Central memory CD4-positive, alpha-beta T cell (primary cell): ENCODE results near the gene UBXN6.
A peak's percentile ranks its signal among the peaks of the same experiment; 100 is the strongest.

Experiments
- DNase-seq: peaks from one replicate; pipeline ENCODE4 v3.0.0; 2022

UBXN6 gene

DNA sequence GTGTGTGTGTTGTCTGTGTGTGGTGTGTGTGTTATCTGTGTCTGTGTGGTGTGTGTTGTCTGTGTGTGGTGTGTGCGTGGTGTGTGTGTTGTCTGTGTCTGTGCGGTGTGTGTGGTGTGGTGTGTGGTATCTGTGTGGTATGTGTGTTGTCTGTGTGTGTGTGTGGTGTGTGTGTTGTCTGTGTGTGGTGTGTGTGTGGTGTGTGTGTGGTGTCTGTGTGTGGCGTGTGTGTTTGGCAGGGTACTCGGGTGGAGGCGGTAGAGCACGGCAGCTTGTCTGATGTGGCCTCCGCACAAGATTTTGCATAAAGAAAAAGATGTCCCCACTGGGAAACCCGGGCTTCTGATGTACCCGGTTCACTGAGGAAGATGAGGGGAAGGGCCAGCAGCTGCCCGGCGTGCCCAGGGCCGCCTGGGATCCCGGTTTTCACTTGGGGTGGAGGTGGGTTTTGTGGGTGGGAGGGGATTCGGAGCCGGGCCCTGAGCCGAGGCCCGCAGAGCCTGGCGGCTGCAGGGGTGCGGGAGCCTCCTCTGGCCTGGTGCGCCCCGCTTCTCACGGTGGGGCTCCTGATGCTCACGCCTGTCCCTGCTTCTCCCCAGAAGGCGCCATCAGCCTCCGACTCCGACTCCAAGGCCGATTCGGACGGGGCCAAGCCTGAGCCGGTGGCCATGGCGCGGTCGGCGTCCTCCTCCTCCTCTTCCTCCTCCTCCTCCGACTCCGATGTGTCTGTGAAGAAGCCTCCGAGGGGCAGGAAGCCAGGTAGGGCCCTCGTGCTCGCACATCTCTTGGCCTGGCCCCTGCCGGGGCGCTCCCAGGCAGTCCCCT is 35.7 kb upstream of the UBXN6 start:
- no peak for DNase-seq

DNA sequence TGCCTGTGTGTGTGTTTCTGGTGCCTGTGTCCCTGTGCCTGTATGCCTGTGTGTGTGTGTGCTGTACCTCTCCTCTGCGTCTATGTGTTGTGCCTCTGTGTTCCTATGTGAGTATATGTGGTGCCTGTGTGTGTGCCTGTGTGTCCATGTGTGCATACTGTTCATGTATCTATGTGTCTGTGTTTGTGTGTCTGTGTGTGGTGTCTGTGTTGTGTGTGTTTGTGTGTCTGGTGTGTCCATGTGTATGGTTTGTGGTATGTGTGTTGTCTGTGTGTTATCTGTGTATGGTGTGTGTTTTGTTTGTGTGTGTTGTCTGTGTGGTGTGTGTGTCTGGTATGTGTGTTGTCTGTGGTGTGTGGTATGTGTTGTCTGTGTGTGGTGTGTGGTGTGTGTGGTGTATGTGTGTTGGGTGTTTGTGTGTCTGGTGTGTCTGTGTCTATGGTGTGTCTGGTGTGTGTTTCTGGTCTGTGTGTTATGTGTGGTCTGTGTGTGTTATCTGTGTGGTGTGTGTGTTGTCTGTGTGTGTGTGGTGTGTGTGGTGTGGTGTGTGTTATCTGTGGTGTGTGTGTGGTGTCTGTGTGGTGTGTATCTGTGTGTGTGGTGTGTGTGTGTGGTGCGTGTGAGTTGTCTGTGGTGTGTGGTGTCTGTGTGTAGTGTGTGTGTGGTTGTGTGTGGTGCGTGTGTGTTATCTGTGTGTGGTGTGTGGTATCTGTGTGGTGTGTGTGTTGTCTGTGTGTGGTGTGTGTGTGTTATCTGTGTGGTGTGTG is 34.9 kb upstream of the UBXN6 start:
- no peak for DNase-seq

DNA sequence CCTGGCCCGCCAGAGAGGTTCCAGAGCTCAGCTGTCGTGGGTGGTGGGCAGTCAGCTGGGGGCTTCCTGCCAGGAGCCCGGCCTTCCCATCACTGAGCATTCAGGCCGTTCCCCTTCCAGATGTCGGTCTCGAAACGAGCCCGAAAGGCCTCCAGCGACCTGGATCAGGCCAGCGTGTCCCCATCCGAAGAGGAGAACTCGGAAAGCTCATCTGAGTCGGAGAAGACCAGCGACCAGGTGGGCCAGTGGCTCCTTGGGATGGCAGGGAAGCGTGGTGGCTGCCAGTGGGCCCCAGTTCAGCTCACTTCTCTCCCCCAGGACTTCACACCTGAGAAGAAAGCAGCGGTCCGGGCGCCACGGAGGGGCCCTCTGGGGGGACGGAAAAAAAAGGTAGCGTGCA is 33.9 kb upstream of the UBXN6 start:
- no peak for DNase-seq

GRCh38 chr19:4488496-4488895 is 30.9 kb upstream of the UBXN6 start:
- DNase-seq: no peak

GRCh38 chr19:4487572-4487971 is 30.0 kb upstream of the UBXN6 start:
- no peak for DNase-seq

DNA sequence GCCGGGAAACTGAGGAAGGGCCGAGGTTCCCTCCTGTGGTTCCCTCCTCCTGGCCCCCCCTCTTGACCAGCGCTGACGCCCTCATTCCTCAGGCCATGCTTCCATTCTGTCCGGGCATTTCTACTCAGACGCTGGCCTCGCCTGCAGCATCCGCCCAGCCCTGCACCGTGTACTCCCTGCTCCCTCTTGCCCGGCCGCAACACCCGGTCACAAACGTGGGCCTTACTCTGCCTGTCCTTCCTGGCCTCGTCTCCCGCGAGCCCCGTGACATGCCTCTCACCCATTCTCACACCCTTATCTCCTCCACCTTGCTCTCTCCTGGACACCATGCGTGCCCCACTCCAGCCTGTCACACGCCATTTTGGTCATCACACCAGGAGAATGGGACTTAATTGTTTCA is 25.8 kb upstream of the UBXN6 start:
- DNase-seq: no peak

- DNase-seq: no peak
These were observed 25.2 kb upstream of the UBXN6 start for GRCh38 chr19:4482721-4483364.

- no peak for DNase-seq
These were observed 19.6 kb upstream of the UBXN6 start for GRCh38 chr19:4477034-4477801.

DNA sequence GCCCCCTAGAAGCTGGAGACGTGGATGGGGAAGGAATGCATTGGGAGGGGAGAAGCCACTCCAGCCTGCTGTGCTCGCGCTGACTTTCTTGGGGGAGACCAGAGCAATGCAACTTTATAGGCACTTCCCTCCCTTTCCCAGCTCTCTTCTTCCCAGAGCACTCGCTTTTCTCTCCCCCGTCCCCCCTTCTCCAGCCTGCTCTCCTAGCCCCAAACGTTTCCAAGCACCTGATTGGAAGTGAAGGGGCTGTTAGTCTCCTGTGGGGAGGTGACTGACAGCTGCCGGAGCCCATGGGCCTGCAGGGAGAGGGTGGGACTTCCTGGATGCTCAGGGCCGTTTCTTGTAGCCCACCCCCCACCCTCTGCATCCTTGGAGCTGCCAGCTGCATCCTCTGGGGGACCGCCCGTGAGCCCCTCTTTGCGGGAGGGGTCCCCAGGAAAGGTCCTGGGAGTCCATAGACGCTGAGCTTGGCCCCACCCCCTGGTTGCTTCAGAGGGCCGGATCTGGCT is 17.0 kb upstream of the UBXN6 start:
- DNase-seq: no peak

GRCh38 chr19:4473763-4474513 is 16.3 kb upstream of the UBXN6 start:
- no peak for DNase-seq

DNA sequence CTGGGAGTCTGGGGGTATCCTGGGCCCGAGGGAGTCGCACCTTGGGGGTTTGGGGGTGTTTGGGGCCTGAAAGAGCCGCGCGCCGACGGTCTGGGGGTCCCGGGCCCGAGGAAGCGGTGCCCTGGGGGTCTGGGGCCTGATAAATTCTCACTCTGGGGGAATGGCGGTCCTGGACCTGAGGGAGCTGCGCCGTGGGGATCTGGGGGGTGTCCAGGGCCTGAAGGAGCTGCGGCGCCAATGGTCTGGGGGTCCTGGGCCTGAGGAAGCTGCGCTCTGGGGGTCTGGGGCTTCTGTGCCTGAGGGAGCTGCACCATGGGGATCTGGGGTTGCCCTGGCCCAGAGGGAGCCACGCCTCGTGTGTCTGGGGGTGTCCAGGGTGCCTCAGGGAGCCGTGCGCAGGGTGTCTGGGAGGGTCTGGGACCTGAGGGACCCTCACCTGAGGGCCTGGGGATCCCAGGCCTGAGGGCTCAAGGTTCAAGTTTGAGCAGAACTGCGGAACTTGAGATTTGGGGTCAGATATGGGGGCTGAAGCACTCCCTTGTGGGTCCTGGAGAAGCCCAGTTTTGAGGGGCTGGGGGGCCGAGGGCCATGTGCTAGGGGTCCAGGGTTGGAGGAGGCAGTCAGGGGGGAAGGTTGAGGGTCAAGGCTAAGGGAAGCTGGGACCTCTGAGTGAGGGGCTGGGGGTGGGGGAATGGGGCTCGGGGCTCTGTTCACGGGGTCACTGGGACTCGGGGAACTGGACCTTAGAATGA is 15.6 kb upstream of the UBXN6 start:
- no peak for DNase-seq

DNA sequence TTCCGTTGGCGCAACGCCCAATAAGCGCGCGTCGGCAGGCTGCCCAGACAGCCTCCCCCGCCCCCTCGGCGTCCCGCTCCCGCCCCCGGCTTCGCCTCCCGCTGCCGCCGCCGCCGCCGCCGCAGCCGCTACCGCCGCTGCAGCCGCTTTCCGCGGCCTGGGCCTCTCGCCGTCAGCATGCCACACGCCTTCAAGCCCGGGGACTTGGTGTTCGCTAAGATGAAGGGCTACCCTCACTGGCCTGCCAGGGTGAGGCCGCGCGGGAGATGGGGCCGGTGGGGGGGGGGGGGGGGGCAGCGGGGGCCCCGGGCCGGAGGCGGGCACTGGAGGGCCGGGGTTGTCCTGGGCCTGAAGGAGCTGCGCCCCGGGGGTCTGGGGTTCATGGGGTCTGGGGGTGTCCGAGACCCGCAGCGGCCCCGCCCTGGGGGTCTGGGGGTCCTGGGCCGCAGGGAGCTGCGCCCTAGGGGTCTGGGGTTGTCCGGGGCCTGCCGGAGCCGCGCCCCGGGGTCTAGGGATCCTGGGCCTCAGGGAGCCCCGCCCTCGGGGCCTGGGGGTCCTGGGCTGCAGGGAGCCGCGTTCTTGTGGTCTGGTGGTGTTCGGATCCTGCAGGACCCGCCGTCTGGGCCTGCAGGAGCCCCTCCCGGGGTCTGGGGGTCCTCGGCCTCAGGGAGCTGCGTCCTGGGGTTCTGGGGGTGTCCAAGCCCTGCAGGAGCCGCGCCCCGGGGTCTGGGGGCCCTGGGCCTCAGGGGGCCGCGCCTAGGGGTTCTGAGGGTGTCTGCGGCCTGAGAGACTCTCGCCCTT is 14.8 kb upstream of the UBXN6 start, which contains the start of gene HDGFL2:
HDGFL2 (plus strand) TSS at position 124 of the 801 bp plus-strand sequence; CDS start at position 178, 54 bp downstream.
- DNase-seq: no peak

DNA sequence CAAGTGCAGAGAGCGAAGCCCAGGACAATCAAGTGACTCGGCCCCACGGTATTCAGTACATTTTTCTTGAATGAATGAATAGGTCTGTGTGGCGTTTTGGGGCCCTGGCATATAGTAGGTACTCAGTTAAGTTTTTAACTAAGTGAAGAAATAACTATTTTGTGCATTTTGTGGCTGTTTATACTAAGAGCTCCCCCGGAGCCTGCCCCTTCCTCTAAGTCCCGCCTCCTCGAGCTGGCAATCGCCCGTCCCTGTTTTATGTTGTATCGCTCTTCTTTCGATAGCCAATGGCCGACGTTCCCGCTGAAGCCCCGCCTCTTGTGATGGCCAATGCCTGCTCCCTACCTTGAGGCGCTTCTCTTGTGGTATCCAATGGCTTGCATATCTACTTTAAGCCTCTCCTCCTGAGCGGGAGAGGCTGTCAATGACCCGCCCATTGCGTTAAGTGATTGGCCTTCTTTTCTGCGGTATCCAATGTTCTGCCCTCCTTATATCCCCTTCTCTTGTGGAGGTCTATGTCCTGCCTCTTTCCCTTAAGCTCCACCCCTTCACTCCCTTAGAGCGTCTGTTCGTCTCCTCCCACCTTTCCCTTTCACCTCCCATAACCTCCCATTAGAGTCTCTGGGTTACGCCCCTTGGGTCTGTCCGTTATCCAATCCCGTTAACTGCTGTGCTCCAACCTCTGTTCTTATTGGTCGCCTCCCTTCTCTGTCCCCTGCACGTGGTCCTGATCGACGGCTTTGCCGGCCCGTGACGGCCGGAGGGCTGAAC is 14.0 kb upstream of the UBXN6 start:
- peak; percentile 100 for DNase-seq

- no peak for DNase-seq
These were observed 10.2 kb upstream of the UBXN6 start for GRCh38 chr19:4467835-4468234.

DNA sequence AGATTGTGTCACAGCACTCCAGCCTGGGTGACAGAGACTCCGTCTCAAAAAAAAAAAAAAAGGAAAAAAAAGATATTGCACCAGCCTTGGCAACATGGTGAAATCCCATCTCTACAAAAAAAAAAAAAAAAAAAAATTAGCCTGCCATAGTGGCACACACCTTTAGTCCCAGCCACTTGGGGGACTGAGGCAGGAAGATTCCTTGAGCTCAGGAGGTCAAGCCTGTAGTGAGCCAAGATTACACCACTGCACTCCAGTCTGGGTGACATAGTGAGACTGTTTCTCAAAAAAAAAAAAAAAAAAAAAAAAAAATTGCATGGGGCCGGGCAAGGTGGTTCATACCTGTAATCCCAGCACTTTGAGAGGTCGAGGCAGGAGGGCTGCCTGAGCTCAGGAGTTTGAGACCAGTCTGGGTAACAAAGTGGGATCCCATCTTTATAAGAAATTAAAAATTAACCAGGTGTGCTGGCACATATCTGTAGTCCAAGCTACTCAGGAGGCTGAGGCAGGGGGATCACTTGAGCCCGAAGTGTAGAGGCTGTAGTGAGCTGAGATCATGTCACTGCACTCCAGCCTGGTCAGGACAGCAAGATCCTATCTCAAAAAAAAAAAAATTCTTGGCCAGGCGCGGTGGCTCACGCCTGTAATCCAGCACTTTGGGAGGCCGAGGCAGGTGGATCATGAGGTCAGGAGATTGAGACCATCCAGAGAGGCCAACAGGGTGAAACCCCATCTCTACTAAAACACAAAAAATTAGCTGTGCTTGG is 7.4 kb upstream of the UBXN6 start:
- no peak for DNase-seq

- peak; percentile 7 for DNase-seq
These were observed 546 bp downstream of the UBXN6 start for GRCh38 chr19:4456843-4457653.

DNA sequence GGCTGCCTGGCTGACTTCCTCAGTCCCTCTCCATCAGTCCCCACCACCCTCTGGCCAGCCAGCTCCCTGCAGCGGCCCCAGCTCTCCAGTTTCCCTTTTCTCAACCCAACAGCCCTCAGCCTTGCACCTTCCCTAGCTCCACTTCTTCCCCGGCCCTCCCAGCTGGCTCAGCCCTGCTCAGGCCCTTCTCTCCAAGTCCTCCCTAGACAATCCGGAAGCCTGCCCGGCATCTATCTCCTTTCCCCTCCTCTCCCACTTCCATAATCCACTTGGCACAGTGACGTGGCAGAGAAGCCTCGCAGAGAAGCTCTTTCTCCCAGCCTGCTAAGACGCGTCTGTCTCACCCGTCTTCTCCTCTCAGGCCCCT is 1.1 kb downstream of the UBXN6 start:
- no peak for DNase-seq
